Prostate gland (tissue), 2 donors: ENCODE results near the gene WDR49.

Experiments
- POLR2AphosphoS5 ChIP-seq: sonication (generic); formaldehyde crosslinking; IDR thresholded peaks from one replicate; pipeline ENCODE4 v1.6.1; 2017; ENCODE audit warnings: antibody characterized with exemption
- TF ChIP-seq, protein P1 (sequence below), 4 experiments: fragments of 200-600 bp in 2 of 4; fragments of 450-650 bp in 2 of 4; sonication (generic) in 2 of 4; IDR thresholded peaks; 1 replicate in 3 of 4; 2 replicates in 1 of 4; pipeline ENCODE4 v1.5.1; 2016 to 2019; ENCODE audit warnings: antibody characterized with exemption in 4 of 4, mild to moderate bottlenecking in 2 of 4, moderate library complexity in 2 of 4

DNA sequence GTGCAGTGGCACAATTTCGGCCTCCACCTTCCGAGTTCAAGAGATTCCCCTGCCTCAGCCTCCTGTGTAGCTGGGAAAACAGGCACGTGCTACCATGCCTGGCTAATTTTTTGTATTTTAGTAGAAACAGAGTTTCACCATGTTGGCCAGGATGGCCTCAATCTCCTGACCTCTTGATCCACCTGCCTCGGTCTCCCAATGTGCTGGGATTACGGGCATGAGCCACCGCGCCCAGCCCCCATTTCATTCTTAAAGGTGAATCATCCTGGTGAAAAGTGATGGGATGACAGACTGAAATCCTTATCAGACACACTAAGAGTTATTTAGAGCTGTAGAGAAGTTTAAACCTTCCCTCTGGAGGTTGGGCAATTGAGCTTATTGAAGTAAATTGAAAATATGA, 155.8 kb downstream of the WDR49 start:
- TF ChIP-seq, protein P1, sequence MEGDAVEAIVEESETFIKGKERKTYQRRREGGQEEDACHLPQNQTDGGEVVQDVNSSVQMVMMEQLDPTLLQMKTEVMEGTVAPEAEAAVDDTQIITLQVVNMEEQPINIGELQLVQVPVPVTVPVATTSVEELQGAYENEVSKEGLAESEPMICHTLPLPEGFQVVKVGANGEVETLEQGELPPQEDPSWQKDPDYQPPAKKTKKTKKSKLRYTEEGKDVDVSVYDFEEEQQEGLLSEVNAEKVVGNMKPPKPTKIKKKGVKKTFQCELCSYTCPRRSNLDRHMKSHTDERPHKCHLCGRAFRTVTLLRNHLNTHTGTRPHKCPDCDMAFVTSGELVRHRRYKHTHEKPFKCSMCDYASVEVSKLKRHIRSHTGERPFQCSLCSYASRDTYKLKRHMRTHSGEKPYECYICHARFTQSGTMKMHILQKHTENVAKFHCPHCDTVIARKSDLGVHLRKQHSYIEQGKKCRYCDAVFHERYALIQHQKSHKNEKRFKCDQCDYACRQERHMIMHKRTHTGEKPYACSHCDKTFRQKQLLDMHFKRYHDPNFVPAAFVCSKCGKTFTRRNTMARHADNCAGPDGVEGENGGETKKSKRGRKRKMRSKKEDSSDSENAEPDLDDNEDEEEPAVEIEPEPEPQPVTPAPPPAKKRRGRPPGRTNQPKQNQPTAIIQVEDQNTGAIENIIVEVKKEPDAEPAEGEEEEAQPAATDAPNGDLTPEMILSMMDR (IDR thresholded peaks at IDR 0.05), result no peak
- no peak for TF ChIP-seq POLR2AphosphoS5
